ENCODE results near the gene ETNK1.

- TF ChIP-seq CTCF (IDR thresholded peaks at IDR 0.05; ENCODE audit: low read depth, low read length) (no peak), POLR2A (IDR thresholded peaks at IDR 0.05; ENCODE audit: extremely low read depth, insufficient read length) (no peak)
Measured at GRCh38 chr12:22627371-22627770, 2.4 kb downstream of the ETNK1 start.

Data from NB4 (cell line).